ENCODE results near the gene ABCC11.

The ABCC11 gene

GRCh38 chr16:48155926-48156789, 91.2 kb downstream of the ABCC11 start, which contains the start of gene ABCC12:
Gene ABCC12, minus strand, starts transcription at chr16:48155993. Its CDS starts 9,569 bp downstream, at chr16:48146424.
- H3K14ac ChIP-seq (ENCODE audit: low read length) = no peak within 1 kb of the TSS

GRCh38 chr16:48153774-48154173, 93.6 kb downstream of the ABCC11 start:
- WGBS (ENCODE audit: extremely low coverage, insufficient coverage, insufficient read length) = no CpG with 5 or more reads among the region's 5 CpGs

More at GRCh38 chr16:48155926-48156789, 91.2 kb downstream of the ABCC11 start, which contains the start of gene ABCC12:
- no CpG with 5 or more reads among the region's 24 CpGs for WGBS (ENCODE audit: extremely low coverage, insufficient coverage, insufficient read length)
- Histone ChIP-seq H3K23ac (ENCODE audit: low read length) (no peak within 1 kb of the TSS), H3K4ac (ENCODE audit: low read depth, low read length) (no peak within 1 kb of the TSS), H3K18ac (ENCODE audit: low read length) (no peak within 1 kb of the TSS), H2BK12ac (ENCODE audit: low read length) (no peak within 1 kb of the TSS), H2AFZ (ENCODE audit: insufficient read depth, low read length, poor library complexity) (no peak within 1 kb of the TSS), H4K91ac (ENCODE audit: low read depth, low read length) (no peak within 1 kb of the TSS), H2AK5ac (ENCODE audit: low read length) (no peak within 1 kb of the TSS), H3K4me3 (ENCODE audit: low read depth, low read length) (no peak within 1 kb of the TSS), H2BK5ac (ENCODE audit: low read depth, low read length, poor library complexity) (no peak within 1 kb of the TSS), H2BK120ac (ENCODE audit: insufficient read depth, low read length, poor library complexity) (no peak within 1 kb of the TSS), H3K9ac (ENCODE audit: low read length) (no peak within 1 kb of the TSS), H3K27ac (ENCODE audit: low read depth, low read length) (no peak within 1 kb of the TSS), H4K8ac (ENCODE audit: low read depth, low read length) (no peak within 1 kb of the TSS), H3K4me1 (ENCODE audit: control insufficient read depth in 1 of 2, insufficient read depth in 2 of 2, low read length in 2 of 2) (peaks cover 7 to 8% of the 10 kb centered on the region in 2 experiments), H4K12ac (ENCODE audit: low read depth, low read length) (no peak within 1 kb of the TSS), H3K79me1 (ENCODE audit: low read length) (no peaks in the 10 kb centered on the region), H3K36me3 (ENCODE audit: control insufficient read depth in 1 of 2, insufficient read depth in 2 of 2, low read length in 2 of 2) (no peaks in the 10 kb centered on the region), H3K79me2 (ENCODE audit: control insufficient read depth, insufficient read depth, low read length, poor library complexity) (no peaks in the 10 kb centered on the region), H3K27me3 (ENCODE audit: insufficient read depth, low read length) (no peaks in the 10 kb centered on the region), H3K9me3 (ENCODE audit: insufficient read depth, low read depth, low read length) (no peaks in the 10 kb centered on the region), H3K4me2 (ENCODE audit: low read length) (no peak within 1 kb of the TSS)
- DNase-seq = no peak

GRCh38 chr16:48152226-48152625, 95.1 kb downstream of the ABCC11 start:
- no peak overlapping the region for H2BK5ac ChIP-seq (ENCODE audit: low read depth, low read length, poor library complexity)
- no peaks in the 10 kb centered on the region for H3K79me2 ChIP-seq (ENCODE audit: control insufficient read depth, insufficient read depth, low read length, poor library complexity)
- no peak overlapping the region for H2AK5ac ChIP-seq (ENCODE audit: low read length)
- H3K4me3 ChIP-seq (ENCODE audit: low read depth, low read length) = no peak overlapping the region
- H3K4ac ChIP-seq (ENCODE audit: low read depth, low read length) = no peak overlapping the region
- H3K14ac ChIP-seq (ENCODE audit: low read length) = no peak overlapping the region
- H4K8ac ChIP-seq (ENCODE audit: low read depth, low read length) = no peak overlapping the region
- H3K23ac ChIP-seq (ENCODE audit: low read length) = no peak overlapping the region
- WGBS (ENCODE audit: extremely low coverage, insufficient coverage, insufficient read length) = no CpG with 5 or more reads among the region's 9 CpGs
- no peaks in the 10 kb centered on the region for H3K4me1 ChIP-seq (ENCODE audit: control insufficient read depth in 1 of 2, insufficient read depth in 2 of 2, low read length in 2 of 2)
- no peak overlapping the region for H3K4me2 ChIP-seq (ENCODE audit: low read length)
- H4K91ac ChIP-seq (ENCODE audit: low read depth, low read length) = no peak overlapping the region
- no peaks in the 10 kb centered on the region for H3K27me3 ChIP-seq (ENCODE audit: insufficient read depth, low read length)
- no peak overlapping the region for H2BK12ac ChIP-seq (ENCODE audit: low read length)
- no peak overlapping the region for H2BK120ac ChIP-seq (ENCODE audit: insufficient read depth, low read length, poor library complexity)
- H3K18ac ChIP-seq (ENCODE audit: low read length) = no peak overlapping the region
- H3K79me1 ChIP-seq (ENCODE audit: low read length) = no peaks in the 10 kb centered on the region
- no peak for DNase-seq
- H3K36me3 ChIP-seq (ENCODE audit: control insufficient read depth in 1 of 2, insufficient read depth in 2 of 2, low read length in 2 of 2) = no peaks in the 10 kb centered on the region
- H3K9ac ChIP-seq (ENCODE audit: low read length) = no peak overlapping the region
- H4K12ac ChIP-seq (ENCODE audit: low read depth, low read length) = no peak overlapping the region
- H3K27ac ChIP-seq (ENCODE audit: low read depth, low read length) = no peak overlapping the region
- no peak overlapping the region for H2AFZ ChIP-seq (ENCODE audit: insufficient read depth, low read length, poor library complexity)
- no peaks in the 10 kb centered on the region for H3K9me3 ChIP-seq (ENCODE audit: insufficient read depth, low read depth, low read length)

More at GRCh38 chr16:48153774-48154173, 93.6 kb downstream of the ABCC11 start:
- H4K8ac ChIP-seq (ENCODE audit: low read depth, low read length) = no peak overlapping the region
- no peaks in the 10 kb centered on the region for H3K79me1 ChIP-seq (ENCODE audit: low read length)
- no peak overlapping the region for H3K4me2 ChIP-seq (ENCODE audit: low read length)
- H3K27ac ChIP-seq (ENCODE audit: low read depth, low read length) = no peak overlapping the region
- no peaks in the 10 kb centered on the region for H3K36me3 ChIP-seq (ENCODE audit: control insufficient read depth in 1 of 2, insufficient read depth in 2 of 2, low read length in 2 of 2)
- no peak overlapping the region for H3K9ac ChIP-seq (ENCODE audit: low read length)
- no peak overlapping the region for H4K91ac ChIP-seq (ENCODE audit: low read depth, low read length)
- H4K12ac ChIP-seq (ENCODE audit: low read depth, low read length) = no peak overlapping the region
- peaks cover 6% of the 10 kb centered on the region in 2 experiments for H3K4me1 ChIP-seq (ENCODE audit: control insufficient read depth in 1 of 2, insufficient read depth in 2 of 2, low read length in 2 of 2)
- no peak overlapping the region for H3K18ac ChIP-seq (ENCODE audit: low read length)
- no peaks in the 10 kb centered on the region for H3K9me3 ChIP-seq (ENCODE audit: insufficient read depth, low read depth, low read length)
- no peak overlapping the region for H2AFZ ChIP-seq (ENCODE audit: insufficient read depth, low read length, poor library complexity)
- H2BK120ac ChIP-seq (ENCODE audit: insufficient read depth, low read length, poor library complexity) = no peak overlapping the region
- H3K14ac ChIP-seq (ENCODE audit: low read length) = no peak overlapping the region
- H3K79me2 ChIP-seq (ENCODE audit: control insufficient read depth, insufficient read depth, low read length, poor library complexity) = no peaks in the 10 kb centered on the region
- no peak overlapping the region for H3K4me3 ChIP-seq (ENCODE audit: low read depth, low read length)
- no peak overlapping the region for H2BK5ac ChIP-seq (ENCODE audit: low read depth, low read length, poor library complexity)
- DNase-seq = no peak
- no peak overlapping the region for H2BK12ac ChIP-seq (ENCODE audit: low read length)
- no peaks in the 10 kb centered on the region for H3K27me3 ChIP-seq (ENCODE audit: insufficient read depth, low read length)
- H3K4ac ChIP-seq (ENCODE audit: low read depth, low read length) = no peak overlapping the region
- H2AK5ac ChIP-seq (ENCODE audit: low read length) = no peak overlapping the region
- no peak overlapping the region for H3K23ac ChIP-seq (ENCODE audit: low read length)

- Histone ChIP-seq H3K4me3 (ENCODE audit: low read depth, low read length) (no peak overlapping the region), H4K12ac (ENCODE audit: low read depth, low read length) (no peak overlapping the region), H3K4ac (ENCODE audit: low read depth, low read length) (no peak overlapping the region), H3K27ac (ENCODE audit: low read depth, low read length) (no peak overlapping the region), H2AFZ (ENCODE audit: insufficient read depth, low read length, poor library complexity) (no peak overlapping the region), H3K18ac (ENCODE audit: low read length) (no peak overlapping the region), H3K9me3 (ENCODE audit: insufficient read depth, low read depth, low read length) (no peaks in the 10 kb centered on the region), H3K36me3 (ENCODE audit: control insufficient read depth in 1 of 2, insufficient read depth in 2 of 2, low read length in 2 of 2) (no peaks in the 10 kb centered on the region), H3K23ac (ENCODE audit: low read length) (no peak overlapping the region), H2AK5ac (ENCODE audit: low read length) (no peak overlapping the region), H3K4me2 (ENCODE audit: low read length) (no peak overlapping the region), H2BK120ac (ENCODE audit: insufficient read depth, low read length, poor library complexity) (no peak overlapping the region), H3K14ac (ENCODE audit: low read length) (no peak overlapping the region), H4K8ac (ENCODE audit: low read depth, low read length) (no peak overlapping the region), H3K4me1 (ENCODE audit: control insufficient read depth in 1 of 2, insufficient read depth in 2 of 2, low read length in 2 of 2) (no peaks in the 10 kb centered on the region), H2BK5ac (ENCODE audit: low read depth, low read length, poor library complexity) (no peak overlapping the region), H3K79me1 (ENCODE audit: low read length) (no peaks in the 10 kb centered on the region), H3K79me2 (ENCODE audit: control insufficient read depth, insufficient read depth, low read length, poor library complexity) (no peaks in the 10 kb centered on the region), H3K27me3 (ENCODE audit: insufficient read depth, low read length) (no peaks in the 10 kb centered on the region), H4K91ac (ENCODE audit: low read depth, low read length) (no peak overlapping the region), H2BK12ac (ENCODE audit: low read length) (no peak overlapping the region), H3K9ac (ENCODE audit: low read length) (no peak overlapping the region)
- no CpG with 5 or more reads among the region's 1 CpG for WGBS (ENCODE audit: extremely low coverage, insufficient coverage, insufficient read length)
- no peak for DNase-seq
Observed at GRCh38 chr16:48150707-48151106, 96.6 kb downstream of the ABCC11 start.
